Measurements from ENCODE around the gene IGF2.

IGF2 gene

DNA sequence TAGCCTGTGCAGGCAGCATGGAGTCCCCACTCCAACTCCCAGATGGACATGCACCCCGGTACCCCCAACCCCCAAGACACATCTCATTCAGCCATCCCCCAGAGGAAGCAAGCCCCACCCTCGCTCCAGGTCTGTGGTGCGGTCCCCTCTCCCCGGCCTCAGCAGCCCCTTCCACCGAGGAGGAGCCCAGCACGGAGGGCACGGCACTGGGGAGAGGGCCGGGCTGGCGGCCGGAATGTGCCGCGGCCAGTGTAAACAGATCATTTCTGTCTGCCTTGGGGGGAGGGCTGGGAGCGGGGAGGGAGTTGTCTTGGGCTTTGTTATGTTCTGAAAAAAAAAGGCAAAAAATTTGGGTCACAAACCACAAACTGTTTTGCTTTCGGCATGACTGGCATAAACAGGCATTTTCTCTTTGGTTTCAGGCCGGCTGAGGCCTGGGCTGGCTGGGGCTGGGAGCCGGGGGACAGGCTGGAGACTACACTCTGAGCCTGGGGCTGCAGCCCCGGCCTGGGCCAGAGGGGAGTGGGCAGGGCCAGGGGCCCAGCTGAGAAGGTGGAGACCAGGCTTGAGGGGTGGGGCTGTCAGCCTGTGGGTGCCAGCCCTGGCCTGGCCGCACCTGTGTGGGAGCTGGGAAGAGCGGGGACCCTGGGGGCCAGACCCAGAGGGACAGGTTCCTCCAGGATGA is 16.8 kb downstream of the IGF2 start:
- DNase-seq: no peak

DNA sequence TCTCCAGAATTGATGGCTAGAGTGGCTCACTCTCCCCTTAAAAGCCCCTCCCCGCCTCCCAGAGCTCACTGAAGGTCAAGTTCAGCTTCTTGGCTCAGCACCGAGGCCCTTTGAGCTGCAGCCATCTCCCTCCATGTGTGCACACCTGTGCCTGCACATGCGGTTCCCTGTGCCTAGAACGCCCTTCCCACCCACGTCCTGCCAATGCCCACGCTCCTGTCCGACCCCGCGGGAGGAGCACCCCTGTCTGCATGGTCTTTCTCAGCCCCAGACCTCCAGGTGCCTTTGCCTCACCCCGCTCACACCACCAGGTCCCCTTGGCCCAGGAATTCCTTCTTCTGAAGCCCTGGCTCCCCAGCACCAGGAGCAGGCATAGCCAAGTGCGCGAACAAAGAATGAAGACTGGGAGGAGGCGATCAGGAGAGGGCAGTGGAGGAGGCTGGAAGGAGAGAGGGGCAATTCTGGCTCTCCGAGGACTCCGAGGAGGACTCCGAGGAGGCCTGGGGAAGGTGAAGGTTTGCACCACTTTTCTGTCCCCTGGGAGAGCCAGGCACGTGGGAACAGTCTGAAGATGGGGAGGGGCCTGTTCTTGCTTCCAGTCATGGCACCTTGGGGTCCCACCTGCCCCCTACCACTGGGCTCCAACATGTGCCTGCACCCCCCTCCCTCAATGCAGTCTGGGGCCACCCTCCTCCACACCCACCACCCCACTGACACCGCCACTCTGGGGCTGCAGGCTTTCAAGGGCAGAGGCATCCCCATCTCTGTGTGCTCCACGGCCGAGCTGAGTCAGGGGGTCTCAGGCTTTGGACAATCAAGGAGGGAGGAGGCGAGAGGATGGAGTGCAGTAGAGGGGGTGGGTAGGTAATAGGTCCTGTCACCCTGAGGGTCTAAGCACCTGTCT is 17.7 kb downstream of the IGF2 start:
- no peak for DNase-seq

DNA sequence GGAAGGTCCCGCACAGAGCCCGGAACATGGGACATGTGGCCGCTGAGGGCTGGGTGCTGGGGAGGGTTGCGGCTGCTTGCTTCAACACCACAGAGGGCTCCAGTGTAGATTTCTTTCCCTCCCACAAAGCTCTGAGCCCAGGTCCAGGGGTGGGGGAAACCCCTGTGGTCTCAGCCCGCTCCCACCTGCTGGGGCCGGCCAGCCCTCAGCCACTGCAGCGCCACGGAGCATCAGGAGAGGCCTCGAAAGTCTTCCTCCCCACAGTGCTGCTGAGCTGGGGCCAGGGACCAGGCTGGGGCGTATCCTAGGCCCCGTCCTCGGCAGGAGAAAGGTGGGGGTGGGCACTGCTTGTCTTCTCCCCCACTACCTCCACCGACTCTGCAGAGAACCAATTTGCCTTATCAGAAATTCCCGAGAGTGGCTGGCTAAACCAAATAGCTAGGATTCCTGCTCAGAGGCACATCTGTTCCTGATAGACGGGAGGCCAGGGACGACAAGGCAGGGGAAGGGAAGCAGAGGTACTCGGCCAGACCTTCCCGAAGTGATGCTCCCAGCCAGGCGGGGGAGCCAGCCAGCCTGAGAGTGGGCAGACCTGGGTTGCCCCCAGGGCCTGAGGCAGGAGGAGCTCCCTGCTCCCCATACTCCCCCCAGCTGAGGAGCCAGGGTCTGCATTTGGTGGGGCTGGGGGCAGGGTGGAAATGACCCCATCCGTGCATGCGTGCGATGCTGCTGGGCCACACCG is 18.7 kb downstream of the IGF2 start:
- no peak for DNase-seq

- DNase-seq: no peak
Measured at GRCh38 chr11:2118677-2119076, 20.5 kb downstream of the IGF2 start.

- DNase-seq: no peak
Measured at GRCh38 chr11:2116680-2117079, 22.5 kb downstream of the IGF2 start.

DNA sequence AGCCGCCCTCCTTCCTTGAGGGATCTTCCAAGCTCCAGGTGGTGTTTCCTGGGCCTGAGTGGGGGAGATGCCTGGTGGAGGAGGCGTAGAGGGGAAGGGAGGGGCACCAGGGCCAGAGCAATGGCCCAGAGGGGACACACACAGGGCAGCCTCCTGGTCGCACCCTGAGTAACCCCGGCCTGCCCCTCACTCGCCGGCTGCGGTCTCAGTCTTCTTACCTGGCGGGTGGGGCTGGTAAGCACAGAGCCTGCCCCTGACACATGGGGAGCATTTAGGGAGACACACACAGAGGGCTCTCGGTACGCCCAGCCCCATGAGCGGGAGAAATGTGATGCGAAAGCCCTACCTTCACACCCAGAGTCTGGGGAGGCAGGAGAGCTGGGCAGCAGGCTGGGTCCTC is 23.9 kb downstream of the IGF2 start:
- no peak for DNase-seq

DNA sequence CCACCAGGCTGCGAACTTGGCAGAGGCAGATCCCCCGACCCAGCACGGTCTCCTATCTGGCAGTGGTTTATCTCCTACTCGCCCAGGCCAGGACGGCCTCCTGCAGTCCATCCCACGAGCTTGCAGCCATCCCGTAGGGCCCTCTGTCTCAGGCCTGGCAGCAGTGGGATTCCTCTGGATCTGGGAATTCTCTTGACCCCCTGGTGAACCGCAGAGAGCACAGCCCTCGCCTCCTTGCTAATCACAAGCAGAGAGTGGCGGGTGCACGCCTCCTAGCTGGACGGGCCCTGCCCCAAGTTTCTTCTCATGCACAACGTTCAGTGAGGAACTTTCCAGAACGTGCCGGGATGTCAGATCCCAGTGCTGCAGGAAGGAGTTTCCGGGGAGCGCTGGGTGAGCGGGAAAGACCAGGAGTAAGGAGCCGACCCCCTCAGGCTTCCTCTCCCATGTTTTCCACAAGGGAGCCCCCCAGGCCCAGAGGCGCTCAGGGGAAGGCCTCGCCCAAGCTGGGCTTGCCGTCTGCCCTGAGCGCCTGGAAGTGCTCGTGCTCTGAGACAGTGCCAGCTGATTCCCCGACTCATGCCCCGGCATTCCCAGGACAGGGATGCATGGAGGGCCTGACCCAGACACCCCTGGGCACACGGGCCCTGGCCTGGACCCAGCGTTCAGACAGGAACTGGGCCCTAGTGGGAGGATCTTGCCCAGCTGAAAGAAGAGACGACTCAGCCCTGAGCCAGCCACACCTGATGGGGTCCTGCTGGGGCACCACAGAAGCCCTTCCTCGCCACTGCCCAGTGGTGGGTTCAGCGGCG is 24.6 kb downstream of the IGF2 start:
- no peak for DNase-seq

DNA sequence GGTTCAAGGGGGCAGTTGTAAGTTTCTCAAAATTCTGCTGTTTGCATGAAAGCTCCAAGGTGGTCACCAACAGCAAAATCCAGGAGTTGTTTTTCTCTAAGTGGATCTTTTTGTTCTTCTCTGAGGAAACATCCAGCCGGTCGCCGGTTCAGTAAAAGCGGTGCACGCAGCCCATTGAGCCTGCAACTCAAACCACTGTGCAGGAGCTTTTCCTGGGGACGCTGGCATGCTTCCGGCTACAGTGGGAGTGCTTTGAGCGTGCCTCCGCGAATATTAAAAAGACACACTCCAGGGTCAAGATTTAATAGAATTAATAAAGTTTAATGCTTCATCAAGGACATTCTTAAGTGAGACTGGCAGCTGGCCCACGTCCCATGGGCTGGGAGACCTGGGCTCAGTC is 25.4 kb downstream of the IGF2 start:
- DNase-seq: no peak

- DNase-seq: no peak
Measured at GRCh38 chr11:2110521-2110920, 28.7 kb downstream of the IGF2 start.

DNA sequence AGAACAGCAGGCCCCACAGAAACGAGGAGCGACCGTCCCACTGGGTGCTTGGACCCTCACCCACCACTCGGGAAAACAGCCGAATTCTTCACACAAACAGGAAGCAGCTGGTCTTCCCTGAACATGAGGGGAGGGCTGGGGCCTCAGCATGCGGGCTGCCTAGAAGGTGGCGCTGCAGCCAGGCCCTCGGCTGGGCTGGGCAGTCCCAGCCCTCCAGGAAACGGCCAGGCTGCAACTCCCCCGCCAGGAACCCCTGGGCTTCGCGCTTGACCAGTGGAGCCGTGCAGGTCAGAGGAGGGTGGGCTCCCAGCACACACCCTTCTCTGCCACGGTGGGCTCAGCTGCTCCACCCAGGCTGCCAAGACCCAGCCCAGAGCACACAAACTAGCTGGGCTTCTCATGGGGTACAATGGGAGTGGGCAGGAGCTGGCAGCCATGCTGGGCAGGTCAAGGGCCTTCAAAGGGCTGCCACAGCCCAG is 29.6 kb downstream of the IGF2 start:
- DNase-seq: no peak

DNA sequence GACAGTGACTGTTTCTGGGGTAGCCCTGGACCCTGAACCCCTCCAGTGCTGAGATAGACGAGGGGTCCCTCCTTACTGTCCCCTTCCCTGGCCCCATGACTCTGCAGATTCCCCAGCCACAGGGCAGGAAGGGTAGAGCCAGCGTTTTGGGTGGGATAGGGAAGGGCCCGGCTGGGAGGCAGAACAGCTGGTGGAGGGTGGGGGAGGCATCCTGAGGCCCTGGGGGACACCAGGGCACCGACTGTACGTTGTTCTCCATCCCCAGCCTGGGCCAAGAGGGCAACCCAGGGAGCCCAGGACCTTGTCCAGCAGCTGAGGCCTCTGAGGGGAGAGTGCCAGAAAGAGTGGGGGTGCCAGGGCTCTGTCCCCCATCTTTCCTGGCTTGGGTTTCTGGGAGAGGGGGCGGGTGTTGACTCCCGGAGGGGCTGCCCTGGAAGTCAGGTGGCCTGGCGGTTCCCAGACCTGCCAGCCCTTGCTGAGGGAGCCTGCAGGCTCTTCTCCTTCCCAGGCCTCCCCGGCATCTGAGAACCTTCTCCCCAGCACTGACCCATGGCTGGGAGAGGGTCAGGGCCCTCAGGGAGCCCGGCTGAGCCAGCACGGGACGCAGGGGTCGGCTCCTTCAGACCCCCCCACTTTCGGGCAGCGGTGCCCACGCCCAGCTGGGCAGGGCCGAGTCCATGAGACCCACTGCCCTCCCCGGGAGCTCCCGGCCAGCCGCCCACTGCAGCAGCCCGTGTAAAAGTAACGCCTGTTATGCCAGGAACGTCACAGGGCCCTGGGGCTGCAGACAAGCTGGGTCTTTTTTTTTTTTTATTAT is 30.3 kb downstream of the IGF2 start:
- DNase-seq: no peak

GRCh38 chr11:2107941-2108630 is 31.1 kb downstream of the IGF2 start:
- DNase-seq: no peak

GRCh38 chr11:2107521-2107920 is 31.7 kb downstream of the IGF2 start:
- no peak for DNase-seq

DNA sequence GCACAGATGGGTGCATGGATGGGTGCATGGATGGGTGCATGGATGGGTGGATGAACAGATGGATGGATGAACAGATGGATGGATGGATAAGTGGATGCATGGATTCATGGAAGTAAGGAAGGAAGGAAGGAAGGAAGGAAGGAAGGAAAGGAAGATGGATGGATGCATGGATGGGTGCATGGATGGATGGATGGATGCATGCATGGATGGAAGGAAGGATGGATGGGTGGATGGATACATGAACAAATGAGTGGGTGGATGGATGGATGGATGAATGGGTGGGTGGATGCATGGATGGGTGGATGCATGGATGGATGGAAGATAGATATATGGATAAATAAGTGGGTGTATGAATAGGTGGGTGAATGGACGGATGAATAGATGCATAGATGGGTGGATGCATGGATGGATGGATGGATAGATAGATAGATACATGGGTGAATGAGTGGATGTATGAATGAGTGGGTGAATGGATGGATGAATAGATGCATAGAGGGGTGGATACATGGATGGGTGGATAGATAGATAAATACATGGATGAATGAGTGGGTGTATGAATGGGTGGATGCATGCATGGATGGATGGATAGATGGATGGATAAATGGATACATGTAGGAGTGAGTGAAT is 32.5 kb downstream of the IGF2 start:
- no peak for DNase-seq

GRCh38 chr11:2105511-2105910 is 33.7 kb downstream of the IGF2 start:
- DNase-seq: no peak

DNA sequence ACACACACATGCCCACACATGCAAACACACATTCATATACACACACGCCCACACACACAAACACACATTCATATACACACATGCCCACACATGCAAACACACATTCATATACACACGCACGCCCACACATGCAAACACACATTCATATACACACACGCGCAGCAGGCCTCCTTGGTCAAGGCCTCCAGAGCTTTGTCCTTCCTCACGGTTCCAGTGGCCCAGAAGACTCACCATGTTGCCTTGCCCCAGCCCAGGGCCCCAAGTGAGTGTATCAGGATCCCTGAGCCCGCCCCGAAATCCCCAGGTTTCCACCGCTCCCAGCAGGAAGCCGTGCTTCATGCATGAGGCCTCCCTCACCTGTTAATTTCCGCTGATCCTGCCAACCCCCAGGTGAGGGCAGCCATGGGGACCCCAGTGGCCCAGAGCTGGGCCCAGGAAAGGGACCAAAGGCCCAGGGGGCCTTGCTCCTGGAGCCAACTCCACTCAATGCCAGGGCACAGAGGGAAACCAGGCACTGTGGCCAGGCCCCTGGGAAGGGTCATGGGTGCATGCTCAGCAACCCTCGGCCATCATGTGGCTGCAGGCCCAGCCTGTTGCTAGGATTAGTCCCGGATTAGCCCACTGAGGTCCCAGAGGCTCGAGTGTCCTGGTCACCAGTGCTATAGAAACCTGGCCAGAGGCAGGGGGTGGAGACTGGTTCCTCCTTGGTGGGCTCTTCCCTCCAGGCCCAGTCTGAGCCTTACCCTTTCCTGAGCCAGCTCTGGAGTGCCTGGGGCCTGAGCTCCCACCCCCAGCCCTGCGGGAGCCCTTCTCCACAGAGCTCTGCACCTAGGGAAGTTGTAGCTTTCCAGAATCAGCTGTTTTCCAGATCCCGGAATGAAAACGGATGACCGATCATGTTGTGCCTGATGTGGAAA is 34.4 kb downstream of the IGF2 start:
- no peak for DNase-seq

DNA sequence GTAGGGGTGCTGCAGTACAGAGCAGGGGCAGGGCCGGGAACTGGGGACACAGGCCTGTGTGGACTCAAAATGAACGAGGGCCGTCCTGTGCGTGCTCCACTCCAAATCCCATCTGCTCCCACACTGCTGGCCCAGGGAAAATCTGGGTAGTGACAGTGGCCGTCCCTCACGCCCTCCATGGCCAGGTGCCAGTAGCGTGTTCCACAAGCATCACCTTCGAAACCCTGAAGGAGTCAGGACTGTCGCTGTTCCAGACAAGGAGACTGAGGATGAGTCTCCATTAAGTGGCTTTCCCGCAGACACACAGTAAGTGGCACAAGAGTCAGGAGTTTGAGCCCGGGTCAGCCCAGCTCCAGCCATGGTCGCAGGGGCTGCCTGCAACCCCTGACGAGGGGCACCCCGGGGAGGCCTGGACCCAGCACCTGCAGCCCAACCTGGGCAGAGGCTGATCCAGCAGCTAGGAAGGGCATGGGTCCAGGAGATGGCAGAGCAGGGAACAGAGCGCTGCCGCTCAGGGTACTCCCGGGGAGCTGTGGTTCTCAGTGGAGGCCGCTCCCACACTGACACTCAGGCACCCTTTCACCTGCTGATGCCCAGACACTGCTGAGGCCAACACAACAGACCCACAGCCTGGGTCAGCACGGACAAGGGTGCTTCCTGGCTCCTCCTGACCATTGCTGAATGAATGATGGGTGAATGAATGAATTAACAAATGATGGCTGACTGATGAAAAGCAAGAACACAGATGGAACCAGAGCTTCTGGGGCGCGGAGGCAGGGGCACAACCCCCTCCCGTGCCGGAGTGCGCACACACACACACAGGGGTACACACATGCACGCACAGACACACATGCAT is 35.3 kb downstream of the IGF2 start:
- no peak for DNase-seq

GRCh38 chr11:2102883-2103213 is 36.3 kb downstream of the IGF2 start:
- no peak for DNase-seq

All from activated CD8-positive, alpha-beta memory T cell treated with anti-CD3 and anti-CD28 coated beads, Interleukin-2, amount 50 U/mL, for 48 hours (primary cell).